ENCODE data around the gene NOP53. TPM values are rescaled to one million over a fixed set of nuclear protein-coding genes. Genes with fewer than 3 reads are reported as not detected.

The NOP53 gene

Small RNA genes within 50 kb of the gene (small RNA-seq; reads per million reads assigned to genes)
- not detected for gene AC008745.1 (ENCODE audit: low read depth)
- not detected for gene SNORD23 (ENCODE audit: low read depth)
